8988T (cell line): ENCODE results near the gene RAD51B.

Experiments
- DNase-seq: peaks from one replicate; pipeline ENCODE4 v3.0.0; 2011

Gene RAD51B

DNA sequence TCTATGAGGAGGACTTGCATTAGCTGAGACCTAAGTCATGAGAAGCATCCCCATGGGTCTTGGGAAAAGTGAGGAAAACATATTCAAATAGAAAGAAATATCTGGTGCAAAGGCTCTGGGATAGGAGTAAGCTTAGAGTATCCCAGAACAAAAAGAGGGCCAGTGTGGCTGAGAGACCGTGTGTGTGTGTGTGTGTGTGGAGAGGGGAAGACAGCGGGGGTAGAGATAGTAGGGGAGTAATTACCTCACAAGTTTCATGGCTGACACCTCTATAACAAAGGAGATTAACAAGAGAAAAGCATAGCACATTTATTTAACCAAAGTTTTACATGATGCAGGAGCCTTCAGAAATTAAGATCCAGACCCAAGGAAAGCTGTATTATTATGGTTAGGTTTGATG, 440.5 kb downstream of the RAD51B start:
- DNase-seq = no peak

DNA sequence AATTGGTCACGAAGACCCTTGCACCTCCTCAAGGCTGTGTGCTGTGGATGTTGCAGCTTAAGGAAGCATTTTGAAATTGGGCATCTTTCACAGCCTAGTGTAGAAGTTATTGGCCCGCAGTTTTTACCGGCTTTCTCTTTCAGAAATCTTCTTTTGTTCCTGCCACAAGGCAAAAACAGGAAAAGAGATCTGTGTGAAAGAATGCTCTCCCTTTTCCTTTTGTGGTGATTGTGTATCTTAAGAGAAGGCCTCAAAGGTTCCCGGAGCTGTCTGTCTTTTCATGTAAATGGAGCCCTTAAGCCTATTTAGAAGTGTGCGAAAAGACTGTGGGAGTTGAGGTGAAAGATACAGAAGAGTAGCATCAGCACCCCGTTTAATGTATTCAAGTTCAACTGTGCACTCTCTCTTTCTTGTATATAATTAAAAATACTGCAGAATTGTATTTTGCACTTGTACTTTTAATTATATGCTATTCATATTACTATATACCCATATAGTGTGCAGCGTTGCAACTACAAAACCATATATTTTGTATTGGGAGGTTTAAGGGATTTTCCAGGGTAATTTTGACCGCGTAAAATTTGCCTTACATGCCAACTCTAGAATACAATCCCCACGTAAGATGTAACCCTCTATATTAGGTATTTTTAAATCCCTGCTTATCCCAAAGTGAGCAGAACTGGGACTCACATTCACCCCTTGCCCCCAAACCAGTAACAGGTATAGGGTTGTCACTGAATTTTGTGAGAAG, 441.7 kb downstream of the RAD51B start:
- no peak for DNase-seq

DNA sequence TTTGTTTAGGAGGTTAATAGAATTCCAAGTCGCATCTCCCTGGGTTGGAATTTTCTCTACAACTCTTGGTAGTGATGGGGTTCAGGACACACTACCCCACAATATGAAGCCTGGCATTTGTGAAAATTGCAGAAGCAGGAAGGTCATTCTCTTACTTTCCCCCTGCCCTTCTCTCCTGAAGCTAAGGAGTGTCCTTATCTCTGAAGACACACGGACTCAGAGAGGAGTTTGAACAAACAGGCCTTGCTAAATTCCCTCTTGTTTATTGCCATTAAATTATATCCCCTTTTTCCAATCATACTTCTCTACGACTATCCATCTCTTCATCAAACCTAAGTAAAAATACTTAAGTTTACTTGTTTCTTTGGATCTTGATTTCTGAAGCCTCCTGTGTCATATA, 443.0 kb downstream of the RAD51B start:
- no peak for DNase-seq

DNA sequence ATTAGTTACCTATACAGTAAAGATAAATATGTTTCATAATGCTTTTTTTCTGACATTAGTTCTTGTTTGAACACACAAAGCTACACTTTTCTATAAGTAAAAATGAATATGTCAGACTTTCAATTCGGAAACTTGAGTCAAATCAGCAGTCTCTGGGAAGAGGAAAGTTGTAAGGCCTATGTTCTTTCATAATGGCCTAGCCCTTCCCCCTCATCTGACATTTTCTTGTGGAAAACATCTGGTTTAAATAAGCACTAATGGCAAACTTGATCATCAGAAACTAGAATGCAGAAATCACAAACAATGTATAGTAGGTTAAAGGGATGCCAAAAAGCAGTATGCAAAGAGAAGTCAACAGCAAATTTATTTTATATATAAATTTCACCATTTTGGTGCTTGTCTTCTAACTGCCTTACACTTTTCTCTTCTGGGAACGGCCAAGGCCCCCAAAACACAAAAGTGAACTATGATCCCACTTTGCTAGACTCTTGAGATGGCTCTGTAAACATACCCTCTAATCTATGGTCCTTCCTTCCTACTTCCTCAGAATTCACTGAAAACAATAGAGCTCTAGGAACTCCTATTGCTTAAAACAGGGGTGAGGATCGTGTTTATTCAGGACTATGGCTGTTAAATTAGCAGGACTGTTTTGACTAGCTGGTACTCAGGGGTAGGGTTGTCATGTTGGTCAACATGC, 444.1 kb downstream of the RAD51B start:
- DNase-seq = no peak

DNA sequence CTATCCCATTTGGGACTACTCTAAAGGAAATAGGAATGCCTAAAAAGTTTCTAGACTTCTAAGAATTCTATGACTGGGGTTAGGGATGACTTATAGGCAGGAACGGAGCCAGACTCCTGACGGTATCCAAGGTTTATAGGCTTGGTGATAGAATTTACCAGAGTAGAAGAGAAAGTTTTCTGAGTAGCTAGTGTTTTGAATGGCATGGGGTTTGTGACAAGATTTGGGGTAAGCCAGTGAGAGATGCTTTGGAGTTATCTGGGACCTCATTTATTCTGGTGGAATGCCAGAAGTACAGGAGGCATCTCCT, 444.6 kb downstream of the RAD51B start:
- DNase-seq = no peak

DNA sequence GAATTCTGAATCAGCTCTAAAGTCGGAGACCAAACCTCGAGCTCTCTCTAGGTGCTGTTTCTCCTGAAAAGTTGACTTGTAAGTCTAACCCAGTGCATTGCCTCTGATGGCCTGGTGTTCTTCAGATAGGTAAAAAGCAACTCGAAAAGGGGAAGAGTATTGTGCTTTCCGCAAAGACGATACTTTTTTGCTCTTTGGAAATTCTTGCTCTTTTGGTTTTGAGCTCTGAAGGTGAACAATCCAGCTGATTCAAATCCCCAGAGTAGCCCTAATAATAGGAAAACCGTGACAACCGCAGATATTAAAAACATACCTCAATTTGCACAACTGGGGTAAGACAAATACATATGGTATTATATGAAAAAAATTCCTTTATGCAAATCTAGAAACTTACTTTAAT, 447.4 kb downstream of the RAD51B start:
- DNase-seq = no peak

DNA sequence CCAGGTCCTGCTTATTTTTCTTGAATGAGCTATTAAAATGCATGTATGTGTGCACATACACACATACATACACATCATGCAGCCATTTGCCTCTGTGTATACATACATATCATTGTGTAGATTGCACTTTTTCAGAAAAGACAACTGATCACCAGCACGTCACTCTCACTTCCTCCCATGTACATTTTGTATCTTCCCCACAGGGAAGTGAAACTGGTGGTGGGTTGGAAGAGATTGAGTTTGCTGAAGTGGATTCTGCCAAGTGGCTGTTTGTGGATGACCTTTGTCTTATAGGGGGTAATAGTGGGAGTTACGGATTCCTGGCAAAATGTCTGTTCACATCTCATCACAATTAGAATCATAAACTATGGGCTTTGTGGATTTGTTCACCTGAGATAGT, 448.6 kb downstream of the RAD51B start:
- no peak for DNase-seq

DNA sequence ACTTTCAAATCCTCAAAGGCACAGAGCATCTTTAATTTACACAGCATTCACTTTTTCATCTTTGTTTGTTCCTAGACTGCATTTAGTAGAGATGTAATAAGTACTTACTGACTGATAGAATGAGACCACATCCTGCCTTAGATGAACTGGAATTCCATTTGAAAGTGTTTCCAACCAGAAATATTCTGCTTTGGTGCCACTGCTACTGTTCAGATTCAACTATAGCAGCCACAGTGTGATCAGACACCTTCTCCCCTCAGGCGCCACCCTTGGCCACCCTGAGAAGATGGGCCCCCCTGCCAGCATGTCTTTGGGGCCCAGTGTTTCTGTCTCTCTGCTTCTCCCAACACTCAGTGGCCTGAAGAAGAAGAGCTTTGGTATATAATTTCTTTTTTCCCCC, 449.1 kb downstream of the RAD51B start:
- no peak for DNase-seq

DNA sequence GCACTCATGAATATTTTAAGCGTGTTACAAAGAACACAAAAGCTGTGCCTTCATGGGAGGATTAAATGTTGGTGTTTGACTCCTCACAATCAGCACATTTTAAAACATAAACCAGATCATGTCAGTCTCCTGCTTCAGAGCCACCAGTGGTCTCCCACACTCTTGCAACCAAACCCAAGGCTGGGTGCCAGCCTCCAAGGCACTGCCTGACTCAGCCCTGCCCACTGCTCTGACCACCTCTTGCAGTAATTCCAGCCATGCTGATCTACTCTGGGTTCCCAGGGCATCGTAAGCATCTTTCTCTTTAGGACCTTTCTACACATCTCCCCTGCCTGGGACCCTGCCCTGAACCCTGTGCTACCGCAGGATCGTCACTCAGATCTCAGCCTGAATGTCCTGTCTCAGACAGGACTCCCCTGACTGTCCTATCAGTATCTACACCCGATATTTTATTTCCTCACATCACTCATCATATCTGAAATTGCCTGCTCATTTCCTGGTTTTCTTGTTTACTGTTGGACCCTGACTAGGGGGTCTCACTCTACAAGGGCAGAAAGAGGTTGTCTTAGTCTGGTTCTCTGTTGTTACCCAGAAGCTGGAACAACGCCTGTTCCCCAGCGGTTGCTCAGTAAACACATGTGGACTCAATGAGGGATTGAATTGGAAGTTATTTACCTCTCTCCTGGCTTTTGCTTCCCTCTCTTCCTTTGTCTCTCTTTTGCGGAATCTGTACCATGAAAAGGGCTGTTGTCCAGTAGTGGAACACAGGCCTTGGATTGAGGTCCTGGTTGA, 449.8 kb downstream of the RAD51B start:
- no peak for DNase-seq

DNA sequence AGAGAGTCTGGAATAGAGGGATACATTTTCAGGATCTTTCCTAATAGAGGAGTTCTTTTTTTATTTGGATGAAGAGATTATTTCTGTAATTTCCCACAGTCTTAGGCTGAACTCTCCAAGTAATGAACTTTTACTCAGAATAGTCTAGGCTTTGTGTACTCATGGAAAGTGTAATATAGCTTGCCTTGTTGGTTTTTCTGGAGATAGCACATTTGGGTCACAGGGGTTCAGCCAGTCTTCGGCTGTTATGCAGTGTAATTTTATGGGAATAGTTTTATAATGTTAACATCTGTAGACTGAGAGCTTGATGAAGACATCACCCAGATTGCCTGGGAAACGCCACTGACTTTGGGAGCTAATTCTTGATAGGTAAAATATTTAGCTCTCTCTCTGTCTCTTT, 450.8 kb downstream of the RAD51B start:
- no peak for DNase-seq

DNA sequence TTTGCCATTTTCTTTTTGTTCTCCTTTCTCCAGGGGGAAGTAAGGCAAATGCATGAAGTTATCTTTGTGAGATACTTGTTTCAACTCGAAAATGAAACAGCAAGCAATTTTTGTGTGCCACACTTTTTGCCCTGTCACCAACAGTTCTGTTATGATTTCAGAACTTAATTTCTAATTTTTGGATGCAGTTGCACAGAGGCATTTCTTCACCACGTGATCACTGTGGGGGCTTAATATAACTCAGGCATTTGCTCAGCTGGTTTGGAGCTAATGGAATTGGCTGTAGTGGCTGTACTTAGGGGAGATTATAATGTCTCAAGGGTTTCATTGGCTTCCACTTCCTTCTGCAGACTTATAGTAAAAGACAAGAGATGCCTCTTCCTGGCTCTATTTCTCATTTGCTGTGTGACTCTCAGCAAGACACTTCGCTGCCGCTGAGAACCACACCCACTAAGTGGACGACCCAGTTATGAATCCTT, 452.4 kb downstream of the RAD51B start:
- DNase-seq = no peak

DNA sequence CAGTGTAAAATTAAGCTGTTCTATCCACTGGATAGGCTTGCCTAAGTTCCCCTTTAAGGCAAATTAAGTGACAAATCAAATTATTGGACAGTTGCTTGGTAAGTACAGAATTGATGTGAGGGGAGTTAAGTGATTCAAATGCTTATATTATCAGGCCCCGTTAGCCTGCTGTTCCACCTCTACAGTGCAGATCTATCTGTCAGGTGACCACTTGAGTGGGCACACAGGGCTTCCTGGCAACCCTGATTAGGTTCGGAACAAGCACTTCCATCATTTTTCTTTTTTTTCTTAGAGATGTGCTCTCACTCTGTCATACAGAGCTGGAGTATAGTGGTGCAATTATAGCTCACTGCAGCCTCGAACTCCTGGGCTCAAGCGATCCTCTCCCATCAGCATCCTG, 453.8 kb downstream of the RAD51B start:
- no peak for DNase-seq

DNA sequence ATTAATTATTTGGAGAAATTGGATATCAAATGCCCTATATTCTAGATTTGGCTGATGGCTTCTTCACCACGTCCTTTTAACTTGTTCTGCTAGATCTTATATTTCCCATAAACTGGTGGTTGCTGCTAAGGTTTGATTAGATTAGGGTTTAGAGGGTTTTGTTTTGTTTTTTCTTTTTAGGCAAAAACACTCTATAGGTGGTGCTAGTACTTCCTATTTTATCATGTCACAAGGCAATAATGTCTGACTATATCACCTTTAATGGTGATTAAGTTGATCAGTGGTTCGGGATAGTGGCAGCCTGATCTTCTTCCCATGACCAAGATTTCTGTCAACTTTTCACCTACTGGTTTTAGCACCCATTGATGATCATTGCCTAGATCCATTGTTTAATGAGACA, 455.1 kb downstream of the RAD51B start:
- DNase-seq = no peak

DNA sequence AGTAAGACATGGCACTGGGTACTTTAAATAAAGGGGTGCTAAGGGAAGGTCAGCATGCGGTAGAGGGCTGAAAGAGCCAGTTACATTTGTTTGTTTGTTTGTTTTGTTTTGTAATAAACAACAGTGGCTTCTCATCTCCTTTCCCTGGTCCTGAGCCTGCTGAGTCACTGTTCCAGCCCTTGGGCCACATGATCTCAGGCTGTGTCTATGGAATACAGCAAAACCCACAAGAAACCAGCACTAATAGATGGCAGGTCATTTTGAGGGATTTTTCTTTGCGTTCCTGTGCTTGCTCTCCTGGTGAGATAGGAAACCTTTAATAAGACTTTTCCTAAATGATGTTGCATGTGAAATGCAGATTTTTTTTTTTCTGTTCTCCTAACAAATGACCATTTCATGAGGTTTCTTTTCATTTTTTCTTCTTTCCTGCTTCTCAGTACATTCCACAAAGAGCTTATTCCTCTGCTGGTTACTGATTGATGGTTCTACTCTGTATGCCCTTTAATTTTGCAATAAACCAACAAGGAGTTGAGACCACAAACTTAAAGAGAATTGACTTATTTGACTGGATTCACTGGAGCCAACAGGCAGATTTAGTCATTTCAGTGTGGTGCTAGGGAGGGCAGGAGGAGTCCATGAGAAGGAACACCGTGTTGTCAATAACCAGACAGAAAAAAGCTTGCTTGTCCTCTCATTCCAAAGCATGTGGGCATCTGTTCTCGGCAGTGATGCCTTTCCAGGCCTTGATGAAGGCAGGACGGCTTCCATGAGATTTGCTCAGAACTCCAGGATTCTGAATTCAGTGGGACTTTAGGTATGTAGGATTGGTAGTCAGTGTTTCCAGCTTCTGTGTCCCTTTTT, 459.2 kb downstream of the RAD51B start:
- no peak for DNase-seq

DNA sequence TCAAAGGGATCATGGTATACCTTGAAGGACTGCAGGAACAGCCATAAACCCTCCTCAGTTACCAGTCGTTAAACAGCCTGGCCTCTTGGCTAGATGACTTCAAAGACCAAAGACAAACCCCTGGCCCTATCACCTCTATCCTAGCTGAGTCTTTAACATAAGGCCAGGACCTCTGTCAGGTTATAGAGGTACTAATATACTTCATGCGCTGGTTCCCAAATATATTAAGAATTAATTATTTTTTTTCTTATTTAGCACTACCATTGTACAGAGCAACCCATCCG, 459.8 kb downstream of the RAD51B start:
- DNase-seq = no peak

DNA sequence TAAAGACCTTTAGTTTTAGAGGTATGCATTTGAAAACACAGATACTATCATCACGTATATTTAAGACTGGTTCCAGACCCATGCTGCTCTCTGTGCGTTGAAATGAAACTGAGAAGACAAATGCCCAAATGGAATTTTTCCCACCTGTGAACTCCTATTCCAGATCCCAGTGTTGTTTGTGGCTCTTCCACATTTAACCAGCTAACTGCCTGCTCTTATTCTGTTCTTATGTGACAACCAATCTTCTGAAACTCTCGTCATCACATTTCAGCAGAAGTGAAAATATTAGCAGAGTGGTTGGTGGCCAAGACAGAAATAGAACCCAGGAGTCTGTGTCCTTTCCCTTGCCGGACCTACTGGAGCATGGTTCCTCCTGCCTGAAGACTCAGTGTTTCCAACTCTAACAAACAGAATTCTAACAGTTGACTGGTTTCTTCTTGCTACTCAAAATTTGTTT, 460.2 kb downstream of the RAD51B start:
- no peak for DNase-seq

DNA sequence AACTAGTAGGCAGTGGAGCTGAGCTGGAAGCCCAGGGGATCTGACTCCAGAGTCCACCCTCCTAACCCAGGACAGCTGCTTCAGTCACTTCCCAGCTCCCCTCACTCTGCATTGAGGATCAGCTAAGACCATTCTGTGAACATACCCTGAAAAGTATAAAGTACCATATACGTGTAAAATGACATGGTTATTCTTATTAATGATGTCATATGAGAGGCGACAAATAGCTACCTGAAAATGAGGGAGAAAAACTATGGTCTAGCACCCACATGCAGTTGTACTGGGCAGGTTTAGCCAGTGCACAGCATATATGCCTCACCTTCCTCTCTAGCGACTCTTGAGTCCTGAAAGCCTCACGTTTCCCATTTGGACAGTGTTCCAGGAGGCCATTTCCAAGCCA, 461.9 kb downstream of the RAD51B start:
- no peak for DNase-seq

DNA sequence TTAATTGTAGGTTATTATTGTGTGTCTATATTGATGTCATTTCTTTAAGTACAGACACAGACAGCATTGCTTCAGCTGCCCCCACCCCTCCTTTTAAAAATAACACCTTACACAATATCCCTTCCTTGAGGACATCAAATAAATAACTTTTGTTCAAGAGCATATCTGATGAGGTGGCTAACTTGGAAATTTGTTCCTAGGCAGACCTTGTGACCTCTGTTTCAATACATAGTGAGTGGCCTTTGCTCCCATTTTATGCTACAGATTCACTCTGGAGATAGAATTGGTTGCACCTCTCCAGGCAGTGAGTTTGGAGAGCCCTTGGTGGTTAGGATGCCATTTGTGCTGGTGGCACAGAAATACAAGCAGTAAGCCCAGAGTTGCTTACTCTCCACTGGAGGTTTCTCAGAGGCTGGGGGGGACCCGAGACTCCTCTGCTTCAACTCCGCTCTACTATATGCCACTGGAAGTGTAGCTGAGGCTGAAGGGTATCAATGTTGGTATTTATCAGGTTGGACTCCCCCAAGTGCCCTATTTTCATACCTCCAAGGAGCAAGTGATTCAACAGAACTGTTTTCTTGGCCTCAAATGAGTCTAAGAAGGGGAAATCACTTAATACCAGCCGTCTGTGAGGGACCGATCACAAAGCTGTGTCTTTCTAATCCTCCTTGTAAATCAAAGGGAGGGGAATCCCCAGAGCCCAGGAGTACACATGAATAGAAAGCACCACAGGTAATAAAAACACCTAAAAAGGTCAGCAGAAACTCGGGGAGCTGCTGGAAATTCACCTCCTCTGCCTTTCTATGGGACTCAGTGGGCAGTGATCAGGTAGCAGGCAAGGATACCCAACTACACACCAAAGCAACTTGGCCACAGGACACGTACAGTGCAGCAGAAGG, 463.1 kb downstream of the RAD51B start:
- no peak for DNase-seq

DNA sequence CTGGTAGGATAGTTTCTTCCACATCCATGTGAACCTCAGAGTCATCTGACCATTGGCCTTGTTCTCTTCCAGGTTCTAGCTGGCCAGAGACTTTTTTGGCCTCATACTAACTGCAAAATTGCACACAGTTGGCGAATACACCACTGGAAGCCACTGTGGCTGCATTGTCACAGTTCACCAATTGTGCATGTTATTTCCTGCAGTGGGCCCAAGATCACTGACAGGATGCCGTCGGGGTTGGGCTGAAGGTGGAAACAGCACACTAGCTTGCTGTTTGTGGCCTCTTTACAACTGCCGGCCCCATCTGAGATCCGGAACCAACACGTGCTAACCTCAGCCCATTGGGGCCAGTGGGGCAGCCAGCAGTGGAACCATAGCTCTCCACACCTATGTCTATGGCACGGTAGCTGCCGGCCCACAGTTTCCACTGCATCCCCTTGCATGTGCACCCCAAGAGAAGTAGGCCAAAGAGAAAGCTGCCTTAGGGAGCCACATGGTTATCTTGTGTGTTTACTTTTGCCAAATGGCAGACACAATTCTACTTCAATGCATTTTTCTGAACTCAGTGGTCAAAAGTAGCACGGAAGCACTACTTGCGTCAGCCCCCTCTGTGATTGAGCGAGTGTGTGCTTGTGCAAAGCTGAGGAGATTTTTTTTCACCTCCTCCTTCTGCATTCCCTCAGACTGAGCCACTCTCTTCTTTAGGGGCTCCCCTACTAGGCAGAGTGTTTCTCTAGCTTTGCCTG, 464.0 kb downstream of the RAD51B start:
- no peak for DNase-seq

DNA sequence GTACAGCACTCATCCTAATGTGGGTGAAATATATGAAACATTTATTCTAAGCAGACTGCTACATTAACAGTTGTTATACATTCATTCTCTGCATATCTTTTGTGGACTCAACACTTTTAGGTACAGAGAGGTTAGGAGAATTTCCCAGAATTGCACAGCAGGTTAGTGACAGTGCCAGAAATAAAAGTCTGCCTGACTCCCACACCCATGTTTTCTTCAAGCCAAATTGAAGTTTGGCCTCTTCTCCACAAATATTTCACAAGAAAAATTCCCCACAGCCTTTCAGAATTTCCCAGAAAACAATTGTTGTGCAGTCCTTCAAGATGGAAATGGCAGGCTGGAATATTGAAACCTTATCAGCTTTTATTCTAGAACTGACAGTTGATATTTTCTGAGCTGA, 464.8 kb downstream of the RAD51B start:
- no peak for DNase-seq

DNA sequence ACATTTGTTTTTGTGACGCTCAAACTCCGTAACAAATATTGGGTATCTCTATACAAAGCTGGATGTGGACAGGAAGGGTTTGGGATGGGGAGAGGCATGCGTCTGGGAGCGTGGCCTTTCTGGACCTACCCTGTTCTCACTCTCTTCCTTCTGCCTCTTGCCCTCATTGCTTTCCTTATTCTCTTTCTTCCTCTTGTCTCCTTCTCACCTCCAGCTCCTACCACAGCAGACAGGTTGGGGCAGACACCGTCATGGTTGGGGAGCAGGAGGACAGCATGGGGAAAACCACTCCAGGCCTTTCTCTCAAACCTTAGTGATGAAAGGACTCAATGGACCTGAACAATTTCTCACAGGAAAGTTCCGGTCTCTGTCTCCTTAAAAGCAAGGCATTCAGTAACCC, 465.3 kb downstream of the RAD51B start:
- DNase-seq = no peak
